Left ventricle myocardium superior (tissue), 1 donor: ENCODE data around the gene PHKB. TPM values are rescaled to one million over a fixed set of nuclear protein-coding genes. Genes with fewer than 3 reads are reported as not detected.
"Not testable (repeated sequence)": the region's sequence is repeated elsewhere in the genome, so short reads cannot be mapped to it uniquely, and the experiment has no call there.

ENCODE experiments used
- ATAC-seq: fragments of 200-7000 bp; cut with Tn5 transposase; one replicate; pipeline ENCODE4 v1.9.1; 2020; ENCODE audit warnings: mild to moderate bottlenecking, moderate library complexity
- DNase-seq: peaks from one replicate; pipeline ENCODE4 v3.0.0-alpha.2; 2020
- intact Hi-C: fragments of 100-400 bp; cut with micrococcal nuclease; formaldehyde crosslinking; loops from one replicate; pipeline ENCODE4 v1.11.0; 2022
- total RNA-seq: library from RNA; stranded (reverse); fragmentation: NEBNext Ultra II Directional; extraction: Animal tissue kit (Norgen Biotek cat#: 25700); gene quantifications from one replicate; pipeline ENCODE4 v1.2.1, GENCODE V29; 2021
- donor health status: DM: no; HTN: yes; CAD: no; lungs with severe emphysema.

The PHKB gene
- total RNA-seq, 1 donor from 2014 or later: 71.0 TPM

DNA sequence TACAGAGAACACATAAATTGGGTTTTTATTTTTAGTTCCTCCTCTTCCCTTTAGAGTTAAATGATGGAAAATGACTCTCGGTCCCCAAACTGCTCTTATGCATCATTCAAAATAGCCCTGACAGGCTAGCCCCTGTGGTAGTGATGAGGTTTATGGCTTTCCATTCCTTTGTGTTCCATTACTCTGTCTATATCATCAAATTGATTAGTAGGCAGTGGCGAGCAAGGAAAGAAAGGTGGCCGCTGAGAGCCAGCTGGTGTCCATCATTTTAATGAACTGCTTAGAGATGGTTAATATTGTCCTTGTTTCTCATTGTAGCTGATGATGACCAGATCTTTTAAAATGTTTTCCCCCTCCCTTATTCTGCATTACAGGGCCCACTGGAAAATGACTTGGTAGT, 179.5 kb downstream of the PHKB start:
- intact Hi-C loops: no loop called here
- no peak for ATAC-seq
- no peak for DNase-seq

DNA sequence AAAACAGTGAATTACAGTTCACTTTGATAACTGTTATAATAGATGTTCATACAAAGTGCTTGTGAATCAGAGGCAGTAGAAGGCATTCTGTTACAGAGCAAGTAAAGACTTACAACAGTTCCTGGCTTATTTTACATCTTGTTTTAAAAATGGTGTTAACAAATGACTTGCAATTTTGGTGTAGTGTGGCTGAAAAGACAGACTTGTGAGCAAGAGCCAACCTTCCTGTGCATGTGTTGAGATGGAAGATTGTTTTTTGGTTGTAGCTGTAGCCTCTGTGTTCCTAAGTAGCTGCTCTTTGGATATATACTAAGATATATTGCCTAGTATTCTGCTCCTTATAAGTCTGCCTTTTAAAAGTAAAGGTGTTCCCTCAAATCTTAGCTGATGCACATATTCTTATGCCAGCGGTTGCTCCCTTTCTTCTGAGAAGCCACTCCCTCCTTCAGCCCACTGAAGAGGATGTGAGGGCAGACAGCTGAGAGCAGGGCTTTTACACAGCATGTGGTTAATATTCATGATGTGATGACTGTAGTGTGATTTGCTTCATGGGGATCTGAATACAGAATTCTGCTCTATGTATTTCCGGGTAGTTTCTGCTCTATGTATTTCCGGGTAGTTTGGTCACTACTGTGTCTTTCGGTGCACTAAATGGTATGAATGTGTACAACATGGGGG, 182.3 kb downstream of the PHKB start:
- intact Hi-C loops: no loop called here
- ATAC-seq (no peak), DNase-seq (no peak)

DNA sequence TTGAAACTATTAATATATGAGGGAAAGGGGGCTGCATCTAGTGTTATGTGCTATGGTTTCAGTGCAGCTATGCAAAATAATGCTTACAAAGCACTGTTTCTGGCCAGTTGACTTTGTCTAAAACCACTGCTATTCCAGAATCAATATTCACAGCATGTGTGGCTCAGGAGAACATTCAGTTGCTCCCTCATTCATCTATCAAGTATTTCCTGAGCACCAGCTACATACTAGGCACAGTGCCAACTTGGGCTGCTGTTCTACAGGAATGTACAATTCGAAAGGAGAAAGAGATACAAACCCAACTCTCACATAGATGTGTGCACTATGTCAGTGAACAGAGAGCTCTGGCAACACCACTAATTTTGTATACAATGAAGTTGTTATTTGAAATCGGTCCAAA, 183.0 kb downstream of the PHKB start:
- ATAC-seq (peak; percentile 74), DNase-seq (peak; percentile 34)
- intact Hi-C loops: no loop called here

DNA sequence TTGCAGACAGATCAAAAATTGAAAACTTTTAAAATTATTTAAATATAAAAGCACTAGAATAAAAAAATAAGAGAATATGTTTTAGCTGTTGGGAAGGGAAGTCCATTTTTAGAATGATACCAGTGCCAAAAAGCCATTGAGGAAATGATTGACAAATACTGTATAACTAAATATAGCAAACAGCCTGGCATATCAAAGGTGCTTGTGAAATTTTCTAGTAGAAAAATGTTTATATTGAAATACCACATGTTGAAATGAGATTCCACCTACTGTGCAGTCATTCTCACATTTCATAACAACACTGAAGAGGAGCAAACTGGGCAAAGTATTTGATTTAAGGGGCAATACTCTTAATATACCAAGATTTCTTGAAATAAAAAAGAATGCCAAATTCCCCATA, 183.5 kb downstream of the PHKB start:
- intact Hi-C loops: no loop called here
- ATAC-seq (peak; percentile 74), DNase-seq (no peak)

DNA sequence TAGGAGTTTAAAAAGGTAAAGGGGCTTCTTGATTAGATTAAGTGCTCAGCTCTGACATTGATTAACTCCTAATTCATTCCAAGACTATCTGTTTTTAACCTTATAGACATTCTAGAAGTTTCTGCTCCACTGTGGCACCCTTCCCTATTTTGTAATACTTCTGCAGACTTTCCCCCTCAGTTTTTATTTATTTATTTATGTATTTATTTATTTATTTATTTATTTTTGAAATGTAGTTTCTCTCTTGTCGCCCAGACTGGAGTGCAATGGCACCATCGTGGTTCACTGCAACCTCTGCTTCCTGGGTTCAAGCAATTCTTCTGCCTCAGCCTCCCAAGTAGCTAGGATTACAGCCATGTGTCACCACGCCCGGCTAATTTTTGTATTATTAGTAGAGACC, 185.8 kb downstream of the PHKB start:
- ATAC-seq (no peak), DNase-seq (no peak)
- intact Hi-C loops: no loop called here

DNA sequence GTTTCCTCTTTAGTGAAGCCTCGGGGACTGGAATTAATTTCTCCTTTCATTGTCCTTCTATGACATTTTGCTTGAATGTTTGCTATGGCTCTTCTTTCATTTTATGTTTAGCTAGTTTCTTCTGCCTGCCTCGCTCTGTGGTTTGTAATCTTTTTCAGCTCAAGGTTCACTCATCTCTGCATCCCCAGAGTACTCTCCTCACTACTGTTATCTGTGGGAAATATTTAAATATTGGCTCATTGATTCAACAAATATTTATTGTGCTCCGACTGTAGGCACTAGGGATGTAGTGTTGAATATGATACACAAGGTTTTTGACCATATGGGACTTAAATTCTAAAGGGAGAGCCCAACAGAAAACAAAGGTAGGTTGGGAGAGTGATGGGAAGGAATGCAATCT, 195.9 kb downstream of the PHKB start:
- intact Hi-C loops: no loop called here
- ATAC-seq: no peak
- DNase-seq: no peak

DNA sequence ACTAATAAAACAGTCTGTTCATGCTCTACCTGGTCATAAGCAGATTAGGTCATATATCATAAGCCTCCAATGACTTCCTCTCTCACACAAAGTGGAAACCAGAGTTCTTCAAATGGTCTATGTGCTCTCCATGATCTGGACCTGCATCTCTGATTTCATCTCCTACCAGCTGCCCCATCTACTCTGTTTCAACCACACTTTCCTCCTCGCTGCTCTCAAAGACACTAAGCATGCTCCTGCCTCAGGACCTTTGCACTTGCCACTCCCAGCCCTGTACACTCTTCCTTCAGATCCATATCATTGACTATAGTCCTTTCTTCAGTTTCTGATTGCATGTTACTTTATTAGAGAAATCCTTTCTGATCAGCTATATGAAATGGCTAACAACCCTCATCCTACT, 196.8 kb downstream of the PHKB start:
- no peak for ATAC-seq
- intact Hi-C loops: no loop called here
- no peak for DNase-seq

DNA sequence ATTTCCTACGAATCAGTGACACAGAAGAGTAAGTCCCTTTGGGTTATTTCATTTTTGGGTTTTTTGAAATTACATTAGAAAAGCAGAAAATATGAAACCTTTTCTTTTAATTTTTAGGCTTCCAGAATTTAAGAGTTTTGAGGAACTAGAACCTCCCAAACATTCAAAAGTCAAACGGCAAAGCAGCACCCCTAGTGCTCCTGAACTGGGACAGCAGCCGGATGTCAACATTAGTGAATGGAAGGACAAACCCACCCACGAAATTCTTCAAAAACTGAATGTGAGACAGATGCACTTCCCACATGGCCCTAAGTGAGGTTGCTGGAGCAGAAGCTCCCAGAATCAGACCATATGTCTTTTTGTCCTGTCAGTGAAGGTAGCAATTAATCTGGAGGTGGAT, 199.4 kb downstream of the PHKB start:
- DNase-seq: no peak
- ATAC-seq: no peak
- intact Hi-C loops: no loop called here

DNA sequence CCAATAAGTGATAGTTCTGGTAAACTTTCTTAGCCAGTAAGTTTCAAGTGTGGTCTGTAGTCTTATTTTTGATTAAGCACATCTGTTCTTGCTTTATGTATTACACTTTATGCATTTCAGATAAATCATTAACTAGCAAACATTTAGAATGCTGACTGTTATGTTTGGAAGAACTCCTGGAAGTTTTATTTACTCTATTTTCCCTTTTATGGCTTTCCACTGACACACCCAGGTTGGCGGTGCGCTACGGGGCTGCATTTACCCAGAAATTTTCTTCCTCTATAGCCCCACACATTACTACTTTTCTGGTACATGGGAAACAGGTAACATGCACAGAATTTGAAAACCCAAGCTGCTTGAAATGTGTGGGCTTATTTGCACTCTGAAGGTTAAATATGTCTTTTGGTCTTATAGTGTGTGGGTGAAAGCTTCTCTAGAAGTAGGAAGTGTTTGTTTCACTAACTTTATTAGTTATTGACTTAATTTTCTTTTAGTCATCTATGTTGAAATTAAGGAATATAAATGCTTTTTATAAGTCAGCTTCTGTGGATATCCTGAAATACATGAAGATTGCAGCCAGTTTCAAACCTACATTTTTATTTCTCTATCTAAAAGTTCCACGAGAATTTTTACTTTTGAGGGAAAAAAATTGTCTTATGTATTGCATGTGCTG, 203.7 kb downstream of the PHKB start:
- no peak for ATAC-seq
- intact Hi-C loops: no loop called here
- no peak for DNase-seq

DNA sequence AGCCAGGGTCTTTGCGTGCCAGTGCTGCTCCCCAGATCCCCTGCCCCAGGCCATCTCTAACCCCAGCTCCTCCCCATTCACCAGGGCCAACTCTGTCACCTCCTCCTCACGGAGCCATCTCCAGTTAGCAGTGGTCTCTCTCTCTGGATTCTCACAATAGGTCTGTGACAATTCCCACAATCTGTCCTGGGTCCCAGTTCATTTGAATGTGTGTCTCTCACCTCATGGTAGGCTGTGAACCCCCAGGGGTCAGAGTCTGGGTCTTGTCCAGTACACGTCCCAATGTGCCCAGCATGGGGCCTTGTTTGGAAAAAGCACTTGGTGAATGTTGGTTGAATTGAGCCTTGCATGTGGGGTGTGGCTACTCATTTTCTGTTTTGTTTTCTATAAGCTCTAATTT, 205.3 kb downstream of the PHKB start:
- DNase-seq (no peak), ATAC-seq (no peak)
- intact Hi-C loops: no loop called here

DNA sequence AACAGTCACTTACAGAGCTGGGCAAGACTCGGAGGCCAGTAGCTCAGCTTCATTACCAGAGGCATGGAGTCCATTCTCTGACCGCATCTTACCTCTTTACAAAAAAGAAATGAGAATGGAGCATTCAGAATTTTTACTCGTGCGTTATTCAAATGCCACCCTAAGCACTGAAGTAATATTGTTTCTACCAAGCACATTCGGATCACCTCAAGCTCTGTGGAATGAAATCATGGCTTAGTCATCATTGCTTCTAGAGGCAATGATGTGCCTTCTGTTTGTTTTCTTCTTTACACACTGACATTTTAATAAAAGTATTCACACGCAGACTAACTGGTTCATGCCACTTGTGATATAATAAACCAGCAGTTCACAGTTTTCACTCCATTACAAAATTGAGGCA, 206.8 kb downstream of the PHKB start:
- ATAC-seq (no peak), DNase-seq (no peak)
- intact Hi-C loops: no loop called here

DNA sequence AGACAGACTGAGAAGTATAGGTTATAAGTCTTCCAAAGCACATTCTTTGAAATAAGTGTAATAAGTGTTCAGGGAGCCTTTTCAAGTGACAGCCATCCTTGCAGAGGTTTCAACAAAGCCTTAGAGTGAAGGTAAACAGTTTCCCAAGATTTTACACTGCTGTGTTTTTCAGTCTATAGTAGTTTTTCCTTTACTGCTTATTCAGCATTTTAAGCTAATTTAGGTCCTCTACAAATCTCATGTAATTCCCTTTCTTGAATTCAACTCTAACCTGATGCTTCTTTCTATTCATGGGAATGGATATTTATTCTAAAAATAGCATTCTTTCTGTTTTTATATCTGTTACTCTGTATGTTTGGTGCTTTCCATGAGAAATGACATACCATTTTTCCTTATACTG, 211.3 kb downstream of the PHKB start:
- intact Hi-C loops: no loop called here
- DNase-seq (no peak), ATAC-seq (no peak)

DNA sequence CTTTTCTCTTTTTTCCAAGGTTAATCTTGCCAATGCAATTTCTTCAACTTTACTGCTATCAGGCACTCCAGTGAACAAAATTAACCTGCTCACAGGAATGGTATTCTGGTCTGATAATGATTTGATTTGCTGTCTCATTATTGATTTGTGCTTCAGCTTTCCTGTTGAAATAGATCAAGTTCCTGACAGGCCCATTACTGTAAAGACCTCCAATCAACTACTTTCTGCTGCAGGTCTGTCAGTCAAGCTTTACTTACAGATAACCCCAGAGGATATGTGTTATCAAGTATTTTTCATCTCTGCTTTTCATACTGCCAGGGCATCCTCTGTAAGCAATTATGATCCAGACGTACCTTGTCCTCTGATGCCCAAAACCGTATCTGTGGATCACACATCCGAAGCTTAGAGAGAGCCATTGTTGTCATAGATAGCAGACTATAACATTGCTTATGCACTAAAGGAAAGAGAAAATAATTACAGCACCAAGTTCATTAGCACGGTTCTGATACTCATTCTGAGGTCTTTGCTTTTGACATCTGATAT, 215.6 kb downstream of the PHKB start:
- DNase-seq (no peak), ATAC-seq (no peak)
- intact Hi-C loops: no loop called here

DNA sequence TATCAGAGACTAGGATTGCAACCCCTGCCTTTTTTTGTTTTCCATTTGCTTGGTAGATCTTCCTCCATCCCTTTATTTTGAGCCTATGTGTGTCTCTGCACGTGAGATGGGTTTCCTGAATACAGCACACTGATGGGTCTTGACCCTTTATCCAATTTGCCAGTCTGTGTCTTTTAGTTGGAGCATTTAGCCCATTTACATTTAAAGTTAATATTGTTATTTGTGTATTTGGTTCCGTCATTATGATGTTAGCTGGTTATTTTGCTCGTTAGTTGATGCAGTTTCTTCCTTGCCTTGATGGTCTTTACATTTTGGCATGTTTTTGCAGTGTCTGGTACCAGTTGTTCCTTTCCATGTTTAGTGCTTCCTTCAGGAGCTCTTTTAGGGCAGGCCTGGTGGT, 220.4 kb downstream of the PHKB start:
- DNase-seq, intact Hi-C loops, ATAC-seq: not testable (repeated sequence)

DNA sequence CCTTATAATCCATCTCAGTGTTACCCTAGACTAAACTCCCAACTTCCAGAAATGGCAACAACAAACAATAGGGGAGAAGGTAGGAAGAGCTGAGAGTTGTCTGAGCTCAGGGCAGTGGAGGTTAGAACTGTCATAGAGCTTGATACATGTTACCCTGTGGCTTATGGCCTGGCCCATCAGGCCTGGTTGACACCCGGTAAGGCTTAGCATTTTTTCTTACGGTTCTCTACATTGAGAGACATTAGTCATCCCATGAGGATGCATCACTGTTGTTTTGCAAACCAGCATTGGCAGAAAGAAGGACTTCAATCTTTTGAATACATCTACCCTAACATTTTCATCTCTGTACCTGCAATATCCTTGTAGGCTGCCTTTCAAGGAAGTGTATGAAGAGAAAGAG, 226.6 kb downstream of the PHKB start:
- ATAC-seq (no peak), DNase-seq (no peak)
- intact Hi-C loops: no loop called here

DNA sequence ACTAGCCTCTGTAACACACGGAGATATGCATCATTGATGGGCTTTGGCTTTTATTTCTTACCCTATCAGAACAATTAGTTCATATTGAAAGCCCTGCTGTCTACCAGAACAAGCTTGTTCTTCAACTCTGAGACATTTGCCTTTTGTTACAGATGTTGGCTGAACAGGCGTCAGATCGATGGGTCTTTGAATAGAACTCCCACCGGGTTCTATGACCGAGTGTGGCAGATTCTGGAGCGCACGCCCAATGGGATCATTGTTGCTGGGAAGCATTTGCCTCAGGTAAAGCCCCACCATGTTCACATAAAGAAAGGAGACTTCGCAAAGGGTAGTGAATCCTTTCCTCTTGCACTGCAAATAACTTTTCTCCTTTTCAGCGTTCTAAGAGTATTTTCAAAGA, 232.1 kb downstream of the PHKB start:
- DNase-seq: no peak
- no peak for ATAC-seq
- intact Hi-C loops: no loop called here

DNA sequence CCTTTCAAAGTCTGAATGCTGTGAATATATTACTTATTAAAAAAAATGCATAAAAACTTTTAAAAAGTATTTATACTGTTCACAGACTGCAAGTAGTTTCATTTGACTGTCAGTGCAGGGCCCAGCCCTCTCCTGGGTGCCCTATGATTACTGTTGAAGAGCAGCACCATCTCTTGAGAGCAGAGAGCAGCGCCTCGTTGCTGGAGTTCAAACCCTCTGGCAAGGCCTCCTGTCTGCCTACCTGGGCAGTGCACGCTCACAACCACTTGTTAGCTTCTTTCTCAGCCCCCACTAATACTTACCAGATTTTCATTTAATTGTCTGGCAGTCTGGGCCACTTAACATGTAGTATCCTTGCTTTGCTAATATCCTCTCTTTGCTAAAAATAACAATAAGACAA, 233.4 kb downstream of the PHKB start:
- no peak for DNase-seq
- ATAC-seq: no peak
- intact Hi-C loops: no loop called here

DNA sequence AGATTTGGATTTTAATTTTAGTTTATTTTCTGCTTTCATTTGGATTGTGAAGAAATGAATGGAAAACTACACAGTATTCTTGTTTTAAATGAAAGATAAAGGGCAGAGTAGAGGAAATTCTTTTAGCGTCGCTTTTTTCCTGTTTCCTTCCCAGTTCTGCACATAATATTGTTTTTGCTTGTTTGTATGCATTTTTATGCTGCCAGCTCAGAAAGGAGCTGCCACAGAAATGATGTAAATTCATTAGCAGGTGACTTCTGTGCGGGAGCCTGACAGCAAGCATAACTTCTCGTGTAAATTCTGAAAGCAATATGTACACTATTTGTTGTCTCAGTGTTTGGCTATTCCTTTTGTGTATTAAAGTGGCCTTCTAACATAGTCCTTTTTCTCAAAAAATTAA, 234.6 kb downstream of the PHKB start:
- no peak for ATAC-seq
- intact Hi-C loops: no loop called here

DNA sequence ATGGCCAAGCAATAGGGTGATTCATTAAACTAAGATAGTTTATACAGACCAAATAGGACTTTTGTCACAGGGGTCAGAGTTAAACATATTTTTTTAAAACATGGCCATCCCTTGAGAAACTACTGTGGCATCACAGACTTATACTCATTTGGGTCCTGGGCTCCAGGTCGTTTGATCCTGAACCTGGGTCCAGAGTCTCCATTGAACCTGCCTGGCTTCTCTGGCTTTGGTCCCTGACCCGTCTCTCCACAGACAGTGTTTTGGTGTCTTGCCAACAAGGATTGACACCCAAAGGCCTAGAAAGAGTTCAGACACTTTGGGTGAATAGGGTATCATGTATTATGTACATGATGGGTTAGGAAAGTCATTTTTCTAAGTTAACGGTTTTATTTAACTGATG, 236.7 kb downstream of the PHKB start:
- no peak for ATAC-seq
- intact Hi-C loops: no loop called here

More for the DNA sequence above, 234.6 kb downstream of the PHKB start:
- no peak for DNase-seq

DNA sequence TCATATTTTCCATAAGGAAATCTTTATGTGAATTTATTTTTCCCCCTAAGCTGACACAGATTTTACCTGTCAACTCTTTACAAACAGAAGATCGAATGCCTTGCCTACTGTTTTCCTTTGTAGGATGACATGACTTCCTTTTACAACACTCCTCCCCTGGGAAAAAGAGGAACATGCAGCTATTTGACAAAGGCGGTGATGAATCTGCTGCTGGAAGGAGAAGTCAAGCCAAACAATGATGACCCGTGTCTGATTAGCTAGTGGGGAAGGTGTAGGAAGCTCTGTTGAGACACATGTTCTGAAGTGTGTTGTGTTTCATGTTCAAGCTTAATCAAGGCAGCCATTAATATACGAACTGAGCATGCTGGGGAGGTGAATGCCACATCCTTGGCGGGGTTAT, 238.0 kb downstream of the PHKB start:
- DNase-seq: no peak
- ATAC-seq: no peak
- intact Hi-C loops: no loop called here

More for the DNA sequence above, 236.7 kb downstream of the PHKB start:
- no peak for DNase-seq
